GM12864 (cell line): ENCODE results near the gene SBNO2.

Source experiments
- DNase-seq: peaks from one replicate; pipeline ENCODE4 v3.0.0-alpha.2; 2011; ENCODE audit warnings: low read depth
- H3K4me3 ChIP-seq: 2 replicates; pipeline ENCODE4 v1.5.1; 2011; ENCODE audit warnings: mild to moderate bottlenecking, low read depth, low read length, control low read depth
- TF ChIP-seq, protein P1 (sequence below): IDR thresholded peaks from 2 replicates; pipeline ENCODE4 v1.5.1; 2011; ENCODE audit warnings: low read depth, mild to moderate bottlenecking, moderate library complexity, low read length, control low read depth, inconsistent platforms; ENCODE audit errors: missing control alignments

Gene SBNO2

GRCh38 chr19:1149259-1150045 is 24.6 kb downstream of the SBNO2 start:
- H3K4me3 ChIP-seq: no peak overlapping the region
- no peak for DNase-seq
- TF ChIP-seq, protein P1, sequence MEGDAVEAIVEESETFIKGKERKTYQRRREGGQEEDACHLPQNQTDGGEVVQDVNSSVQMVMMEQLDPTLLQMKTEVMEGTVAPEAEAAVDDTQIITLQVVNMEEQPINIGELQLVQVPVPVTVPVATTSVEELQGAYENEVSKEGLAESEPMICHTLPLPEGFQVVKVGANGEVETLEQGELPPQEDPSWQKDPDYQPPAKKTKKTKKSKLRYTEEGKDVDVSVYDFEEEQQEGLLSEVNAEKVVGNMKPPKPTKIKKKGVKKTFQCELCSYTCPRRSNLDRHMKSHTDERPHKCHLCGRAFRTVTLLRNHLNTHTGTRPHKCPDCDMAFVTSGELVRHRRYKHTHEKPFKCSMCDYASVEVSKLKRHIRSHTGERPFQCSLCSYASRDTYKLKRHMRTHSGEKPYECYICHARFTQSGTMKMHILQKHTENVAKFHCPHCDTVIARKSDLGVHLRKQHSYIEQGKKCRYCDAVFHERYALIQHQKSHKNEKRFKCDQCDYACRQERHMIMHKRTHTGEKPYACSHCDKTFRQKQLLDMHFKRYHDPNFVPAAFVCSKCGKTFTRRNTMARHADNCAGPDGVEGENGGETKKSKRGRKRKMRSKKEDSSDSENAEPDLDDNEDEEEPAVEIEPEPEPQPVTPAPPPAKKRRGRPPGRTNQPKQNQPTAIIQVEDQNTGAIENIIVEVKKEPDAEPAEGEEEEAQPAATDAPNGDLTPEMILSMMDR: no peak

- no peak for DNase-seq
- no peak overlapping the region for H3K4me3 ChIP-seq
- TF ChIP-seq, protein P1: no peak
These were observed 26.0 kb downstream of the SBNO2 start for GRCh38 chr19:1147934-1148549.

- TF ChIP-seq, protein P1: no peak
- no peak overlapping the region for H3K4me3 ChIP-seq
- DNase-seq: no peak
These were observed 26.9 kb downstream of the SBNO2 start for GRCh38 chr19:1146858-1147780.

GRCh38 chr19:1146412-1146699 is 27.7 kb downstream of the SBNO2 start:
- TF ChIP-seq, protein P1: no peak
- no peak overlapping the region for H3K4me3 ChIP-seq
- no peak for DNase-seq

- H3K4me3 ChIP-seq: no peak overlapping the region
- TF ChIP-seq, protein P1: no peak
- no peak for DNase-seq
These were observed 28.2 kb downstream of the SBNO2 start for GRCh38 chr19:1145635-1146411.

DNA sequence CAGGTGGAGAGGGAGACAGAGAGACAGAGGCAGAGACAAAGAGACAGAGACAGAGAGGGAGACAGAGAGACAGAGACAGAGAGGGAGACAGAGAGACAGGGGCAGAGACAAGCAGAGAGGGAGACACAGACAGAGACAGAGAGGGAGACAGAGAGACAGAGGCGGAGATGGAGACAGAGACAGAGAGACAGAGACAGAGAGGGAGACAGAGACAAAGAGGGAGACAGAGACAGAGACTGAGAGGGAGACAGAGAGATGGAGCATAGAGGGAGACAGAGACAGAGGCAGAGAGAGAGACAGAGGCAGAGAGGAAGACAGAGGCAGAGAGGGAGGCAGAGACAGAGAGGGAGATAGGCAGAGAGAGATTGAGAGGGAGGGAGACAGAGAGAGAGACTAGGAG is 29.3 kb downstream of the SBNO2 start:
- no peak for DNase-seq
- TF ChIP-seq, protein P1: no peak
- H3K4me3 ChIP-seq: no peak overlapping the region
